ENCODE measurements around the gene COLEC12.

The COLEC12 gene

DNA sequence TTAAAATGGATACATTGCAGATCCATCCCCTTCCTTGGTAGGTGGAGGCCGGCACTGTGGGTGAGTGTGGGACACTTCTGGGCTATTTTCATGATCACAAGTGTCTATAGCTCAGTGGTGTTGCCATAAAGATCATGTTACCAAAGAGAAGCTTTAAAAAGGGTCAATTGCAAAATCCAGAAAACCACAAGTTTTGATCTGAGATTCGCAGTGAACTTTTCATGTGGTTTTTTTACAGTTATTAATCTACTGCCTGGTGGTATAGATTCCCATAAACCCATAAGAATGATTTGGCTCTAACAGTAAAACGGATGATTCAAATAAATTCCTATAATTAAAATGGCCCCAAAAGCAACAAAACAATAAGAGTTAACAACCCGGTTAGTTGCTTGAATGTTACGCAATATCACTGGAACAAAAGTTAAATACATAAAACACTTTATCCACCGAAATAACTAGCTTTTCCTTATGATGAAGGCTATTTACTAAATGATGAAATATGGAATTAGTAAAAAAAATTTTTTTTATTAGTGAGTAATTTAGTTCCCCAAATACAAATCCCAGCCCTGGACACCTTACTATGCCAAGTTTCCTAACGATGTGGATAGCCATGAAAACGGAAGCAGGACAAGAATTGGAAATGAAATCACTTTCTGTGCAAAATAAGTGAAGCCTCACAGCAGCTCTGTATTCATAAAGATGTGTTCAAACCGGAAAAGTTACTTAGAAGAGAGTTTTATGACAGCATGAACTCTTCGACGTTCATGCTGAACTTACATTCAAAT lies 137.0 kb downstream of the COLEC12 start (continued):
- TF ChIP-seq, protein P1, sequence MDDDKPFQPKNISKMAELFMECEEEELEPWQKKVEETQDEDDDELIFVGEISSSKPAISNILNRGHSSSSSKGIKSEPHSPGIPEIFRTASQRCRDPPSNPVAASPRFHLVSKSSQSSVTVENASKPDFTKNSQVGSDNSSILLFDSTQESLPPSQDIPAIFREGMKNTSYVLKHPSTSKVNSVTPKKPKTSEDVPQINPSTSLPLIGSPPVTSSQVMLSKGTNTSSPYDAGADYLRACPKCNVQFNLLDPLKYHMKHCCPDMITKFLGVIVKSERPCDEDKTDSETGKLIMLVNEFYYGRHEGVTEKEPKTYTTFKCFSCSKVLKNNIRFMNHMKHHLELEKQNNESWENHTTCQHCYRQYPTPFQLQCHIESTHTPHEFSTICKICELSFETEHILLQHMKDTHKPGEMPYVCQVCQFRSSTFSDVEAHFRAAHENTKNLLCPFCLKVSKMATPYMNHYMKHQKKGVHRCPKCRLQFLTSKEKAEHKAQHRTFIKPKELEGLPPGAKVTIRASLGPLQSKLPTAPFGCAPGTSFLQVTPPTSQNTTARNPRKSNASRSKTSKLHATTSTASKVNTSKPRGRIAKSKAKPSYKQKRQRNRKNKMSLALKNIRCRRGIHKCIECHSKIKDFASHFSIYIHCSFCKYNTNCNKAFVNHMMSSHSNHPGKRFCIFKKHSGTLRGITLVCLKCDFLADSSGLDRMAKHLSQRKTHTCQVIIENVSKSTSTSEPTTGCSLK (tag by site-specific recombination; IDR thresholded peaks at IDR 0.05) = no peak
- TF ChIP-seq, protein P2, sequence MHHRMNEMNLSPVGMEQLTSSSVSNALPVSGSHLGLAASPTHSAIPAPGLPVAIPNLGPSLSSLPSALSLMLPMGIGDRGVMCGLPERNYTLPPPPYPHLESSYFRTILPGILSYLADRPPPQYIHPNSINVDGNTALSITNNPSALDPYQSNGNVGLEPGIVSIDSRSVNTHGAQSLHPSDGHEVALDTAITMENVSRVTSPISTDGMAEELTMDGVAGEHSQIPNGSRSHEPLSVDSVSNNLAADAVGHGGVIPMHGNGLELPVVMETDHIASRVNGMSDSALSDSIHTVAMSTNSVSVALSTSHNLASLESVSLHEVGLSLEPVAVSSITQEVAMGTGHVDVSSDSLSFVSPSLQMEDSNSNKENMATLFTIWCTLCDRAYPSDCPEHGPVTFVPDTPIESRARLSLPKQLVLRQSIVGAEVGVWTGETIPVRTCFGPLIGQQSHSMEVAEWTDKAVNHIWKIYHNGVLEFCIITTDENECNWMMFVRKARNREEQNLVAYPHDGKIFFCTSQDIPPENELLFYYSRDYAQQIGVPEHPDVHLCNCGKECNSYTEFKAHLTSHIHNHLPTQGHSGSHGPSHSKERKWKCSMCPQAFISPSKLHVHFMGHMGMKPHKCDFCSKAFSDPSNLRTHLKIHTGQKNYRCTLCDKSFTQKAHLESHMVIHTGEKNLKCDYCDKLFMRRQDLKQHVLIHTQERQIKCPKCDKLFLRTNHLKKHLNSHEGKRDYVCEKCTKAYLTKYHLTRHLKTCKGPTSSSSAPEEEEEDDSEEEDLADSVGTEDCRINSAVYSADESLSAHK (tag by site-specific recombination; IDR thresholded peaks at IDR 0.05) = peak; percentile 87
- 0 out of 2 replicates have a peak, but pooled peaks have one; percentile 33 for TF ChIP-seq ZNF629 (tag by site-specific recombination; IDR thresholded peaks at IDR 0.05)

GRCh38 chr18:362311-363290 lies 137.9 kb downstream of the COLEC12 start:
- ChIA-PET CTCF (interaction anchor here (0.9 kb wide), 1 partner anchor 477 kb away, joined by 3 read pairs; no protein-coding TSS in a partner anchor), POLR2A (no interaction called here)
- Histone ChIP-seq H3K27ac (ENCODE audit: extremely low read depth, low read depth, low read length) (peak overlapping the region; percentile 37; the same call in 1 of the 2 replicates), H3K4me1 (ENCODE audit: control insufficient read depth, insufficient read depth, low read length) (peaks cover 30% of the 10 kb centered on the region), H3K4me3 (ENCODE audit: low read depth, low read length) (no peak overlapping the region), H3K36me3 (ENCODE audit: control insufficient read depth in 2 of 2, insufficient read depth in 1 of 2, low read length in 2 of 2) (no peaks in the 10 kb centered on the region), H3K9me3 (ENCODE audit: control insufficient read depth, insufficient read depth, low read depth, low read length) (no peaks in the 10 kb centered on the region)
- peak; percentile 24; the same call in 1 of the 2 replicates for TF ChIP-seq TCF7L2 (IDR thresholded peaks at IDR 0.05; ENCODE audit: borderline replicate concordance, low read depth, low read length)
- TF ChIP-seq ZIC2 (tag by site-specific recombination; IDR thresholded peaks at IDR 0.05) = peak; percentile 67
- TF ChIP-seq ZNF202 (tag by site-specific recombination; IDR thresholded peaks at IDR 0.05; ENCODE audit: borderline replicate concordance) = no peak
- 0 out of 2 replicates have a peak, but pooled peaks have one; percentile 16 for TF ChIP-seq ZSCAN30 (tag by site-specific recombination; IDR thresholded peaks at IDR 0.05)

DNA sequence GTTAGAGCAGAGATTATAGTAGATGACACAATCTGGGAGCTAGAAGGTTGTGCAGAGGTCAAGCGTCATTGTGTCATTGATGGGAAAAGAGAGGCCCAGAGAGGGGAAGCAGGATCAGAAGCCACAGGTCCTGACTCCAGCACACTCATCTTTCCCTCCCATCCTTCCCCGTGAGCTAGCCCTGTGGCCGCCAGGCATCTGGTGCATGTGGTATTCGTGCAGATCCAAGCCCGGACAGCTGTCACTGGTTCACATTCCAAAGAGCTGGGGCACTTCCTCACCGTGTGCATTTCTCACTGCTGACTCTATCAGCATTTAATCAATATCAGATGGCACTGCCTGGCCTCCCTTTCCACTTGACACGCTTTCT lies 138.6 kb downstream of the COLEC12 start:
- CTCF ChIA-PET = interaction anchor here (0.7 to 0.9 kb wide), 4 partner anchors 15 to 478 kb away, joined by 3 to 5 read pairs (median 3); no protein-coding TSS in a partner anchor
- no peak overlapping the region for H3K4me3 ChIP-seq (ENCODE audit: low read depth, low read length)
- no peaks in the 10 kb centered on the region for H3K36me3 ChIP-seq (ENCODE audit: control insufficient read depth in 2 of 2, insufficient read depth in 1 of 2, low read length in 2 of 2)
- TF ChIP-seq ZSCAN4 (tag by site-specific recombination; IDR thresholded peaks at IDR 0.05) = no peak
- TF ChIP-seq IKZF3 (tag by site-specific recombination; IDR thresholded peaks at IDR 0.05) = no peak
- H3K4me1 ChIP-seq (ENCODE audit: control insufficient read depth, insufficient read depth, low read length) = peaks cover 30% of the 10 kb centered on the region
- H3K27ac ChIP-seq (ENCODE audit: extremely low read depth, low read depth, low read length) = no peak overlapping the region; the same call in 1 of the 2 replicates
- H3K9me3 ChIP-seq (ENCODE audit: control insufficient read depth, insufficient read depth, low read depth, low read length) = no peaks in the 10 kb centered on the region
- POLR2A ChIA-PET = no interaction called here

Data from HEK293 (cell line).